HG03159 (cell line): ENCODE results near the gene PIKFYVE.

Experiments used
- ATAC-seq: cut with Tn5 transposase; IDR thresholded peaks from one replicate; pipeline ENCODE4 v1.9.1; 2021; ENCODE audit warnings: mild to moderate bottlenecking, moderate library complexity; ENCODE audit not compliant: unreplicated experiment

Gene PIKFYVE

GRCh38 chr2:208406474-208407451, 140.7 kb downstream of the PIKFYVE start, which contains the start of gene PTH2R:
Gene PTH2R (plus strand): TSS chr2:208406792. CDS start chr2:208407044, 252 bp downstream.
- no peak for ATAC-seq

GRCh38 chr2:208407667-208408066, 141.6 kb downstream of the PIKFYVE start:
- no peak for ATAC-seq
